Subcutaneous abdominal adipose tissue (tissue), 5 donors: ENCODE measurements around the gene BNC2.

Source experiments
- H3K27ac ChIP-seq: one replicate; pipeline ENCODE4 v1.7.0; 2013; ENCODE audit warnings: low read depth, mild to moderate bottlenecking, inconsistent platforms, low read length, moderate library complexity
- H3K27me3 ChIP-seq, 5 donors: one replicate each; pipeline ENCODE4 v1.7.0; 2013; ENCODE audit warnings: low read length in 5 of 5, inconsistent platforms in 1 of 5; ENCODE audit not compliant: control insufficient read depth in 5 of 5, insufficient read depth in 4 of 5
- H3K36me3 ChIP-seq, 5 donors: one replicate each; pipeline ENCODE4 v1.7.0; 2013; ENCODE audit warnings: low read length in 5 of 5; ENCODE audit not compliant: control insufficient read depth in 5 of 5, insufficient read depth in 5 of 5
- H3K4me1 ChIP-seq, 5 donors: one replicate each; pipeline ENCODE4 v1.7.0; 2013; ENCODE audit warnings: low read length in 5 of 5, mild to moderate bottlenecking in 3 of 5, moderate library complexity in 1 of 5; ENCODE audit not compliant: control insufficient read depth in 5 of 5, insufficient read depth in 5 of 5
- H3K4me3 ChIP-seq, 5 donors: one replicate each; pipeline ENCODE4 v1.7.0; 2013; ENCODE audit warnings: low read length in 5 of 5, low read depth in 1 of 5
- H3K9ac ChIP-seq, 5 donors: one replicate each; pipeline ENCODE4 v1.7.0; 2013; ENCODE audit warnings: low read length in 5 of 5, mild to moderate bottlenecking in 4 of 5, moderate library complexity in 3 of 5
- H3K9me3 ChIP-seq, 5 donors: one replicate each; pipeline ENCODE4 v1.7.0; 2013; ENCODE audit warnings: low read length in 5 of 5; ENCODE audit not compliant: control insufficient read depth in 5 of 5
- donor health status: healthy.
- donor health status: healthy.
- donor health status: healthy.
- donor health status: healthy.
- donor health status: healthy.

BNC2 gene

DNA sequence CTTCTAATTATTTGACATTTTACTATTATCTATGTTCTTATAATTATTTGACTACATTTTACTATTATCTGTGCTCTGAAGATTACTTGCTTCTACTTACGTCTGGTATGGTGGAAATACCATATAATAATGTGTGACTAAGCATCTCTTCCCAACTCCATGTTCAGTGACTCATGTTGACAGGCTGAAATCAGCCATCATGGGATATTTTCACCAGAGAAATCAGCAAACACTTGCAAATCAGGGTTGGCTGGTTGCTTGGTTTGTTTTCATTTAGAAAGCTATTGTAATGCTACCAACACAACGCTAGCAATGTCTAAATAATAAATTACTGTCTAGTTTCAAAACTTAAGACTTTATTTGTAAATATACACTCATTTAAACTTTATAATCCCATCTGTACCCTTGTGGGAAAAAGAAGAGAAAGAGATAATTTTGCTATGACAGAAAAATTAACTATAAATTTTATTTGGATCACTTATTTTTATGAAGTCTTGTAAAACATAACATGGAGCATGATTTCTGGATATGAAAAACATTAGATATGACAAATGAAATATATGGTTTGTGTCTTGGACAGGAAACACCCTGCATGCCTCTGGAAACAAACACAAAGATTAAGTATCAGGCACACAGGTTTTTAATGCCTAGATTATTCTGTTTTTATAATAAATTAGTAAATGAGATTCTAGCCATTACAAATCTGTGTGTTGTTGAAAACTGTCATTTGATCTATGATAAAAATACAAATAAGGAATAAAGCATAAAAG lies 337.6 kb downstream of the BNC2 start:
- no peak overlapping the region for H3K4me3 ChIP-seq
- H3K9ac ChIP-seq, result no peak overlapping the region
- H3K36me3 ChIP-seq, result no peaks in the 10 kb centered on the region
- H3K9me3 ChIP-seq, result no peaks in the 10 kb centered on the region
- no peaks in the 10 kb centered on the region for H3K27me3 ChIP-seq
- H3K27ac ChIP-seq, result no peak overlapping the region
- peaks cover 0 to 7% (median 3%) of the 10 kb centered on the region in 5 donors for H3K4me1 ChIP-seq

DNA sequence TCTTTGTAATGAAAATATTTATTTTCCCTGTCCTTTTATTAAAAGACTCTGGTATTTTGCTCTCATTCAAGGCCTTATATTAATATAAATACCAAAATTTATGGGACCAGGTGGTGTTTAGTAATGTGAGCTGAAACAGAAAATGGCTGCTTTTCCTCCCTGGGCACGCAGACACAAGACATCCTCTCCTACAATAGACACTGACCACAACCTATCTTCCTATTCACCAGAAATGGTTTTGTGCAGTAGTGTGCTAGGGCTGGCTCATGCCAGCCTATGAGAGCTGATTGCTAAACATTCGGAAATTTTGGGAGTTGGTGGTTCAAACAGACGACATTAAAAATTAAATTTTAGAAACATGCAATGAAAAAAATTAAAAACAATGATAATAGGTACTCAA lies 338.2 kb downstream of the BNC2 start:
- Histone ChIP-seq H3K36me3 (no peaks in the 10 kb centered on the region), H3K4me1 (peaks cover 0 to 7% (median 3%) of the 10 kb centered on the region in 5 donors), H3K27ac (no peak overlapping the region), H3K27me3 (no peaks in the 10 kb centered on the region), H3K9me3 (no peaks in the 10 kb centered on the region), H3K9ac (no peak overlapping the region), H3K4me3 (no peak overlapping the region)

- Histone ChIP-seq H3K27me3 (no peaks in the 10 kb centered on the region), H3K9ac (no peak overlapping the region), H3K9me3 (no peaks in the 10 kb centered on the region), H3K27ac (no peak overlapping the region), H3K4me3 (no peak overlapping the region), H3K4me1 (peaks cover 0 to 7% (median 3%) of the 10 kb centered on the region in 5 donors), H3K36me3 (no peaks in the 10 kb centered on the region)
These were observed 339.5 kb downstream of the BNC2 start for GRCh38 chr9:16530669-16531642.

DNA sequence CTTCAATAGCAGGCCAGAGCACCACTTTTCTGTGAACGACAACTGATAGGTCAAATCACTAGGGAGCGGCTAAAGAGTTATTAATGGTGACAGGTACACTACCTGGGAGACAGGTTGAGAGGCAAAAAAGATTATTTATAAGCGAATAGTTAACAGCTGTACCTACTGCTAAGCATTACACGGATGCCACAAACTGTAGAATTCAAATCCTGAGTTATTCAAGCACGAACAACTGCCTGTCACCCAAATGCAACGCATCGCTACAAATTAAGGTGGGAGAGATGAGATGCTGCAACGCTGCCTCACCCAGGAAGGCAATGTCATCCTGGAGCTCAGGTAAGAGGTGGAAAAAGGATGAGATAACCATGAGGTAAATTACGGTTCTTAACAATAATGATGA lies 342.9 kb downstream of the BNC2 start:
- peaks cover 0 to 10% (median 8%) of the 10 kb centered on the region in 5 donors for H3K4me1 ChIP-seq
- no peak overlapping the region for H3K4me3 ChIP-seq
- no peak overlapping the region for H3K9ac ChIP-seq
- H3K27ac ChIP-seq, result no peak overlapping the region
- no peaks in the 10 kb centered on the region for H3K9me3 ChIP-seq
- no peaks in the 10 kb centered on the region for H3K27me3 ChIP-seq
- no peaks in the 10 kb centered on the region for H3K36me3 ChIP-seq

- no peak overlapping the region for H3K9ac ChIP-seq
- H3K27ac ChIP-seq, result no peak overlapping the region
These were observed 344.1 kb downstream of the BNC2 start for GRCh38 chr9:16526380-16526779.

DNA sequence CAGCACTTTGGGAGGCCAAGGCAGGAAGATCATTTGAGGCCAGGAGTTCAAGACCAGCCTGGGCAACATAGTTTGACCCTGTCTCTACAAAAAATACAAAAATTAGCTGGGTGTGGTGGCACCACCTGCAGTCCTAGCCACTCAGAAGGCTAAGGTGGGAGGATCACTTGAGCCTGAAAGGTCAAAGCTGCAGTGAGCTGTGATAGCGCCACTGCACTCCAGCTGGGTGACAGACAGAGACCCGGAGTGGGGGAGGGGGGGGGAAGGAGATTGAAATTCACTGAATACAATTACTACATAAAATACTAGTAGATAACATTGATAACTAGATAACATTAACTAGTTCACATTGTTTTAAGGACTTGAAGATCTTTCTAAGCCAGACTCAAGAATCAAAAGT lies 345.6 kb downstream of the BNC2 start:
- Histone ChIP-seq H3K9ac (no peak overlapping the region), H3K4me3 (no peak overlapping the region), H3K9me3 (peaks cover 0 to 4% (median 0%) of the 10 kb centered on the region in 5 donors), H3K4me1 (peaks cover 3 to 25% (median 15%) of the 10 kb centered on the region in 5 donors), H3K27me3 (no peaks in the 10 kb centered on the region), H3K27ac (no peak overlapping the region), H3K36me3 (no peaks in the 10 kb centered on the region)

More at GRCh38 chr9:16526380-16526779, 344.1 kb downstream of the BNC2 start:
- H3K27me3 ChIP-seq, result no peaks in the 10 kb centered on the region
- no peak overlapping the region for H3K4me3 ChIP-seq
- no peaks in the 10 kb centered on the region for H3K36me3 ChIP-seq
- peaks cover 0 to 4% (median 0%) of the 10 kb centered on the region in 5 donors for H3K9me3 ChIP-seq
- peaks cover 3 to 21% (median 18%) of the 10 kb centered on the region in 5 donors for H3K4me1 ChIP-seq

- peaks cover 0 to 4% (median 0%) of the 10 kb centered on the region in 5 donors for H3K9me3 ChIP-seq
- no peaks in the 10 kb centered on the region for H3K27me3 ChIP-seq
- H3K36me3 ChIP-seq, result no peaks in the 10 kb centered on the region
- H3K27ac ChIP-seq, result no peak overlapping the region
- H3K4me1 ChIP-seq, result peaks cover 3 to 31% (median 22%) of the 10 kb centered on the region in 5 donors
- no peak overlapping the region for H3K9ac ChIP-seq
- H3K4me3 ChIP-seq, result no peak overlapping the region
These were observed 346.4 kb downstream of the BNC2 start for GRCh38 chr9:16524078-16524477.

- H3K9ac ChIP-seq, result no peak overlapping the region
- H3K27ac ChIP-seq, result peak overlapping the region; percentile 55
- peaks cover 0 to 4% (median 0%) of the 10 kb centered on the region in 5 donors for H3K9me3 ChIP-seq
- H3K4me3 ChIP-seq, result peak overlapping the region in 1 of 5 donors; percentile 42
- H3K4me1 ChIP-seq, result peaks cover 3 to 40% (median 31%) of the 10 kb centered on the region in 5 donors
- no peaks in the 10 kb centered on the region for H3K27me3 ChIP-seq
- H3K36me3 ChIP-seq, result no peaks in the 10 kb centered on the region
These were observed 348.5 kb downstream of the BNC2 start for GRCh38 chr9:16521868-16522411.

GRCh38 chr9:16519001-16519400 lies 351.5 kb downstream of the BNC2 start:
- Histone ChIP-seq H3K36me3 (no peaks in the 10 kb centered on the region), H3K27ac (no peak overlapping the region), H3K4me3 (no peak overlapping the region), H3K9me3 (peaks cover 0 to 4% (median 0%) of the 10 kb centered on the region in 5 donors), H3K27me3 (no peaks in the 10 kb centered on the region), H3K4me1 (peaks cover 6 to 55% (median 50%) of the 10 kb centered on the region in 5 donors), H3K9ac (no peak overlapping the region)
